Left renal cortex interstitium (tissue), 4 donors: ENCODE measurements around the gene NOTO. TPM values are rescaled to one million over a fixed set of nuclear protein-coding genes. Genes with fewer than 3 reads are reported as not detected.

ENCODE experiments used
- DNase-seq, 4 donors: peaks; one replicate each; pipeline ENCODE4 v3.0.0-alpha.2; 2013; ENCODE audit warnings: low read depth in 4 of 4, low spot score in 2 of 4, missing footprints in 1 of 4
- polyA plus RNA-seq, 4 donors: library from polyadenylated mRNA; unstranded; fragments of 120-200 nt; gene quantifications; one replicate each; pipeline ENCODE4 v1.2.1, GENCODE V29; 2013; ENCODE audit not compliant: insufficient read length in 4 of 4

NOTO gene
- polyA plus RNA-seq, 4 donors = 0.06 to 0.17 TPM; not detected in 2

GRCh38 chr2:73255907-73256617 is 53.7 kb downstream of the NOTO start:
- DNase-seq = no peak

DNA sequence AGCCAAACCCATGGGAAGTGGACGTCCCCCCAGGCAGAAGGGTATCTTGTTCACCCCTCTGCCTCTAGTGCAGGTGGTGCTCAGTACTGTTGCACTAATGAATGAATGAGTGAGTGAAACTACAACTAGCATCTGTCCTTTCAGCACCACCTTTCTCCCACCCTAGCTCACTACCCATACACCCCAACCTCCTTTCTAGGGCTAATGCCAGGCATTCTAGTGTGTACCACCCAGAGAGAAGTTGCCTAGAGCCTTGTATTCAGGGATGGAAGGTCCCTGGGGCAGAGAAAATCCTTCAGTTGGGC is 54.2 kb downstream of the NOTO start:
- no peak for DNase-seq

GRCh38 chr2:73257021-73257420 is 54.6 kb downstream of the NOTO start:
- no peak for DNase-seq

GRCh38 chr2:73257425-73258125 is 55.2 kb downstream of the NOTO start:
- no peak for DNase-seq

GRCh38 chr2:73258186-73258912 is 56.0 kb downstream of the NOTO start:
- DNase-seq = no peak

DNA sequence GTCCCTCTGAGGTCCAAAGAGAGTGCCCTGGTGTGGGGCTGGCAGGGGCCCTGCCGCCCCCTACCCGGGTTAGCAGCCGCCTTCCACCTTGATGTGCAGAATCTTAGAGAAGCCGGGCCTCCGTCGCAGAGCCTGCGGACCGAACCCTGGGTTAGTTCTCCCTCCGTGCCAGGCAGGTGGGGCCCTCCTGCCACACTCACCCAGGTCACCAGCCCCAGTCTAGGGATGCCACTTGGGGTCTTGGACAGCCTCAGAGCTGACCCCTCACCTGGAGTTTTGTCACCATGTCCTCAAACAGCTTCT is 56.5 kb downstream of the NOTO start:
- DNase-seq = no peak

DNA sequence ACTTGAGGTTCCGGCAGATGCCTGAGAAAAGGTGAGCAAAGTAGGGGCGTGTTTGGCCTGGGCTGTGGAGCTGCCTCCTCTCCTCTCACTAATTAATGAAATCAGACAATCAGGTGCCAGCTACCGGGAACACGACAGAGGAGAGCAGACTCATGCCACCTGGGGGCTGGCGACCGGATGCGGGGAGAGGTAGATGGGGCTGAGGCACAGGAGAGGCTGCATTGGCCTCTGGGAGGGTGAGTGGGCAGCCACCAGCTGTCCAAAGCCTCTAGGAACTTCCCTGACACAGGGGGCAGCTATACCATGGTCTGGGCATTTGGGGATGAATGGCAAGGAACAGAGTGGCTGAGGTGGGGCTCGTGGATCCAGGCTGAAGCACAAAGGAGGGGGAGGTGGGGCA is 56.9 kb downstream of the NOTO start:
- DNase-seq = no peak

- DNase-seq = no peak
Observed at GRCh38 chr2:73259704-73260337, 57.4 kb downstream of the NOTO start.

- DNase-seq = no peak
Observed at GRCh38 chr2:73260338-73260984, 58.1 kb downstream of the NOTO start.

Other genes starting within 250 kb of the NOTO start
- gene SFXN5, start 130.9 kb upstream of the NOTO start, polyA plus RNA-seq = 10 to 100 TPM; 25.2 to 33.7 (median 27.5) TPM
- 10 to 100 TPM; 36.9 to 44.9 (median 41.2) TPM for gene RAB11FIP5, start 89.6 kb upstream of the NOTO start, polyA plus RNA-seq
- gene SMYD5, start 11.7 kb downstream of the NOTO start, polyA plus RNA-seq = 10 to 100 TPM; 34.1 to 43.2 (median 38.2) TPM
- 10 to 100 TPM; 12.2 to 17.8 (median 14.4) TPM for gene PRADC1, start 30.7 kb downstream of the NOTO start, polyA plus RNA-seq
- 100 to 1,000 TPM; 235 to 265 (median 238) TPM for gene CCT7, start 31.7 kb downstream of the NOTO start, polyA plus RNA-seq
- gene FBXO41, start 81.9 kb downstream of the NOTO start, polyA plus RNA-seq = 1 to 10 TPM; 1.7 to 3.5 (median 2.4) TPM
- gene EGR4, start 91.0 kb downstream of the NOTO start, polyA plus RNA-seq = not detected
- 10 to 100 TPM; 36.0 to 40.7 (median 39.3) TPM for gene ALMS1, start 183.3 kb downstream of the NOTO start, polyA plus RNA-seq